Measurements from ENCODE around the gene FILIP1L. TPM values are rescaled to one million over a fixed set of nuclear protein-coding genes. Genes with fewer than 3 reads are reported as not detected.
A peak's percentile ranks its signal among the peaks of the same experiment; 100 is the strongest.

Gene FILIP1L
- total and polyA plus RNA-seq, 8 donors, result 10.6 to 98.4 (median 57.0) TPM

- Histone ChIP-seq H3K9me3 (no peaks in the 10 kb centered on the region), H3K27me3 (no peaks in the 10 kb centered on the region), H3K4me1 (peaks cover 18 to 72% (median 45%) of the 10 kb centered on the region in 4 donors), H3K4me3 (no peak overlapping the region), H3K36me3 (no peaks in the 10 kb centered on the region), H3K27ac (peak overlapping the region in 4 of 5 donors; percentile 10 to 65 (median 39))
- TF ChIP-seq POLR2AphosphoS5 (IDR thresholded peaks at IDR 0.05) (no peak), EP300 (IDR thresholded peaks at IDR 0.05) (no peak), POLR2A (IDR thresholded peaks at IDR 0.05) (no peak), CTCF (IDR thresholded peaks at IDR 0.05) (no peak)
- peak in 1 of 2 donors; percentile 64 for DNase-seq
- WGBS, 5 donors, result 43 to 72% (median 59%) methylated on average over 1 of the region's 1 CpG
- intact Hi-C loops (cut with DNase I; ENCODE audit: low total_unique reads), result no loop called here
Observed at GRCh38 chr3:99939876-99940275, 174.4 kb downstream of the FILIP1L start.

- H3K4me1 ChIP-seq, result peaks cover 9 to 59% (median 34%) of the 10 kb centered on the region in 4 donors
- H3K9me3 ChIP-seq, result no peaks in the 10 kb centered on the region
- H3K36me3 ChIP-seq, result no peaks in the 10 kb centered on the region
- DNase-seq, result no peak
- no peaks in the 10 kb centered on the region for H3K27me3 ChIP-seq
- intact Hi-C loops (cut with DNase I; ENCODE audit: low total_unique reads), result no loop called here
- H3K4me3 ChIP-seq, result no peak overlapping the region
- H3K27ac ChIP-seq, result peak overlapping the region in 4 of 5 donors; percentile 14 to 65 (median 59)
- 50 to 59% (median 55%) methylated on average over 3 of the region's 3 CpGs for WGBS, 5 donors
- TF ChIP-seq POLR2AphosphoS5 (IDR thresholded peaks at IDR 0.05), result no peak
Observed at GRCh38 chr3:99938270-99938911, 175.9 kb downstream of the FILIP1L start.

- DNase-seq, result peak in 1 of 2 donors; percentile 83
- intact Hi-C loops (cut with DNase I; ENCODE audit: low total_unique reads), result no loop called here
Observed at GRCh38 chr3:99934975-99935797, 179.1 kb downstream of the FILIP1L start.

GRCh38 chr3:99933971-99934750, 180.1 kb downstream of the FILIP1L start:
- Histone ChIP-seq H3K27ac (no peak overlapping the region), H3K4me3 (no peak overlapping the region), H3K4me1 (peaks cover 12 to 55% (median 38%) of the 10 kb centered on the region in 4 donors), H3K9me3 (no peaks in the 10 kb centered on the region), H3K27me3 (no peaks in the 10 kb centered on the region), H3K36me3 (no peaks in the 10 kb centered on the region)
- intact Hi-C loops (cut with DNase I; ENCODE audit: low total_unique reads), result no loop called here
- 95 to 98% (median 96%) methylated on average over 5 of the region's 5 CpGs for WGBS, 5 donors
- TF ChIP-seq POLR2A (IDR thresholded peaks at IDR 0.05) (no peak), EP300 (IDR thresholded peaks at IDR 0.05) (no peak), CTCF (IDR thresholded peaks at IDR 0.05) (no peak), POLR2AphosphoS5 (IDR thresholded peaks at IDR 0.05) (no peak)
- no peak for DNase-seq

More at GRCh38 chr3:99934975-99935797, 179.1 kb downstream of the FILIP1L start:
- Histone ChIP-seq H3K4me3 (no peak overlapping the region), H3K27me3 (no peaks in the 10 kb centered on the region), H3K4me1 (peaks cover 12 to 56% (median 41%) of the 10 kb centered on the region in 4 donors), H3K27ac (peak overlapping the region in 2 of 5 donors; percentile 29 to 36), H3K36me3 (no peaks in the 10 kb centered on the region), H3K9me3 (no peaks in the 10 kb centered on the region)
- TF ChIP-seq POLR2A (IDR thresholded peaks at IDR 0.05), result no peak
- no peak for TF ChIP-seq EP300 (IDR thresholded peaks at IDR 0.05)
- no peak for TF ChIP-seq CTCF (IDR thresholded peaks at IDR 0.05)
- no peak for TF ChIP-seq POLR2AphosphoS5 (IDR thresholded peaks at IDR 0.05)
- 28 to 52% (median 31%) methylated on average over 4 of the region's 4 CpGs for WGBS, 5 donors

All from stomach (tissue), 9 donors.